ENCODE results near the gene CXCL14.

The CXCL14 gene, protein sequence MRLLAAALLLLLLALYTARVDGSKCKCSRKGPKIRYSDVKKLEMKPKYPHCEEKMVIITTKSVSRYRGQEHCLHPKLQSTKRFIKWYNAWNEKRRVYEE

DNA sequence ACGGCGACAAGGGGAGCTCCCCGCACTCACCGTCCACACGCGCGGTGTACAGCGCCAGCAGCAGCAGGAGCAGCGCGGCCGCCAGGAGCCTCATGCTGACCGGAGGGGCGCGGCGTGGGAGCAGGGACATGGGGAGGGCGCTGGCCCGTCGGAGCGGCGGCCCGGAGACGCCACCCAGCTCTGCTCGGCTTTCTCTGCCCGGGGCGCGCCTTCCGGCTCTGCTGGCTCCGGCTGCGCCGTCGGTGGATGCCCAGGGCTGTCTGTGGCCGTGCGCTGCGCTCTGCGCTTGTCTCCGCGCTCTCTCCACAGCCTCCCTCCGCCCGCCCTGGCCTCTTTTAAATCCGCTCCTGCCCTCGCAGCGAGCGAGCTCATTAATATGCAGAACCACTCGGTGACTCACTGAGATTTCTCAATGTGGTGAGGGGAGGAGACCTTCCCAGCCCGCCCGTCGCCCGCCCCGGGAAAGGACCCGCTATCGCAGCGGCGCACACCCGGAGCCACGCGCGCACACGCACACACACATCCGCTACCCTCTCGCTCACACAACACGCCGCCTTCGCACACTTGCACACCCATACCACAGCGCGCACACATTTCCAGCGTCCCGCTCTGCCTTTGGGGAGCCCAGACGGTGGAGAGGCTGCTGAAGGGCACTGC, at the start of gene CXCL14:
TSS of gene CXCL14 (minus strand) at position 307 of the 657 bp plus-strand sequence. CDS start at position 94, 213 bp downstream.
- TF ChIP-seq JUND (IDR thresholded peaks at IDR 0.05; ENCODE audit: low read depth), result no peak
- DNase-seq (ENCODE audit: low read depth in 1 of 2, low spot score in 1 of 2), result no peak
- in situ Hi-C loops (cut with HindIII; ENCODE audit: low pct_unique_long_range_greater_than_20kb, low sequenced_read_pairs), result no loop called here

DNA sequence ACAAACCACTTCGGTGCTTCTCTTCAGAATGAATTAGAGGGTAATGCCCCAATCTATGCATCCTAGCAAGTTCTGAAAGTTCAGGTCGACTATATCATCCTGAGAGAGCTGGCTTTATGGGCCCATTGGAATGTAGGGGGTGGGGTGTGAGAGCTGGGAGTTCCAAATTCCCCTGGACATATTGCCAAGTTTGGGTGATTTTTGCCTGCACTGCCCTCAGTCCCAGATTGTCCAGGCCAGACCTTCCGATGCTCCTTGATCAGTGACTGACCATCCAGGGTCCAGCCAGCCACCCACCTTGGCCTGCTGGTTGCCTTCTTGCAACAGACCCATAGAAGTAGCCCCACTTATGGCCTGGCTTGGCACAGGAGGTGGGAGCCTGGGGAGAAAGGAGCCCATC, 47.8 kb upstream of the CXCL14 start:
- in situ Hi-C loops (cut with HindIII; ENCODE audit: low pct_unique_long_range_greater_than_20kb, low sequenced_read_pairs), result no loop called here
- TF ChIP-seq JUND (IDR thresholded peaks at IDR 0.05; ENCODE audit: low read depth), result no peak
- peak in 1 of 2 experiments; percentile 45 for DNase-seq (ENCODE audit: low read depth in 1 of 2, low spot score in 1 of 2)

DNA sequence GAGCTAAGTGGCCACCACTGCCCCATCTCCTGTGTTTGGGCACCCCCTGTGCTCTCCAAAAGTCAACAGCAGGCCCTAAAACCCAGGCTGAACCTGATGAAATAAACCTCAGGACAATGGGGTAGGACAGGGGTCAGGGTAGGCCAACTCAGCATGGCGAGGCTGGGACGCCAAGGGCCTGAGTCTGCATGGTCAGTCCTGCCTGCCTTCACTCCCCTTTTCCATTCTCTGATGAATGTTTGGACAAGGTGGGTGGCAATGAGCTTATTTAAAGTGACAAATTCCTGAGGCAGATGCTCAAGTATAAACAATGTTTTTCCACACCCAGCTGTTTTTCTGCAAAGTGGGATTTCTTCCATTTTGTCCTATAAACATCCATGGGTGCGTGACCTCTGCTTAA, 47.2 kb upstream of the CXCL14 start:
- no peak for DNase-seq (ENCODE audit: low read depth in 1 of 2, low spot score in 1 of 2)
- TF ChIP-seq JUND (IDR thresholded peaks at IDR 0.05; ENCODE audit: low read depth), result no peak
- in situ Hi-C loops (cut with HindIII; ENCODE audit: low pct_unique_long_range_greater_than_20kb, low sequenced_read_pairs), result no loop called here

DNA sequence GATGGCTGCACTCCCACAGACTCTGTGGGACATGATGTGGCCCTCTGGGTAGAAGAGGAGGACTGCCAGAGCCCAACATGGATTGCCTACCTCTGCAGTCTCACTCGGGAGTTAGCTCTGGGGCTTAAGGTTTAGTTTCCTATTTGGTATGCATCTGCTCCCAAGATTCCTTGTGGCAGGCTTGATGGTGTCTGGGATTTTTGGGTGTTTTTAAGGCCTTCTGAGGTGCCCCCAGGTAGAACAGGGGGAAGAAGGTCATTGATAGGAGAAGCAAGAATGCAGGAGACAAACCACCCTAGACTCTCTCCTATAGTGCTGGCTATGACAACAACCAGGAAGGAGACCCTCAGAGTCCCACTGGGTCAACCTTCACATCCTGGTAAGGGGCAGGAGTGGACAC, 46.7 kb upstream of the CXCL14 start:
- in situ Hi-C loops (cut with HindIII; ENCODE audit: low pct_unique_long_range_greater_than_20kb, low sequenced_read_pairs), result no loop called here
- no peak for DNase-seq (ENCODE audit: low read depth in 1 of 2, low spot score in 1 of 2)

DNA sequence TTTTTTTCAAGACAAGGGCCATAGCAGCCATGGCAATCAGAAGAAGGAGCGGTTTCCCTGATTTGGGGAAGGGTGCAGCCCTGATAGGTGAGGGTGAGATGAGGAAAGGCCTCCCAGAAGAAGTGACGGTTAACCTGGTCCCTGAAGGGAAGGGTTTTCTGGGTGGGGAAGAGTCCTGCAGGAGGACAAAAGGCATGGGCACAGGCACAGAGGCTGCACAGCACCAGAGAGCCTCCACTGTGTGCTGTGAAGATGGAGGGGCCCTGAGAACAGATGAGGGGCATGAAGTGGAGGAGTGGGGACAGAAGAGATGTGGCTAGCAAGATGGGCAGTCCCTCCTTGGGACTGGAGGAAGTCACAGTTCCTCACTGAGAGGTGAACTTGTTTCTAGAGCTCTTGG, 46.3 kb upstream of the CXCL14 start:
- no peak for TF ChIP-seq JUND (IDR thresholded peaks at IDR 0.05; ENCODE audit: low read depth)
- no peak for DNase-seq (ENCODE audit: low read depth in 1 of 2, low spot score in 1 of 2)

More for the DNA sequence above, 46.7 kb upstream of the CXCL14 start:
- TF ChIP-seq JUND (IDR thresholded peaks at IDR 0.05; ENCODE audit: low read depth), result no peak

DNA sequence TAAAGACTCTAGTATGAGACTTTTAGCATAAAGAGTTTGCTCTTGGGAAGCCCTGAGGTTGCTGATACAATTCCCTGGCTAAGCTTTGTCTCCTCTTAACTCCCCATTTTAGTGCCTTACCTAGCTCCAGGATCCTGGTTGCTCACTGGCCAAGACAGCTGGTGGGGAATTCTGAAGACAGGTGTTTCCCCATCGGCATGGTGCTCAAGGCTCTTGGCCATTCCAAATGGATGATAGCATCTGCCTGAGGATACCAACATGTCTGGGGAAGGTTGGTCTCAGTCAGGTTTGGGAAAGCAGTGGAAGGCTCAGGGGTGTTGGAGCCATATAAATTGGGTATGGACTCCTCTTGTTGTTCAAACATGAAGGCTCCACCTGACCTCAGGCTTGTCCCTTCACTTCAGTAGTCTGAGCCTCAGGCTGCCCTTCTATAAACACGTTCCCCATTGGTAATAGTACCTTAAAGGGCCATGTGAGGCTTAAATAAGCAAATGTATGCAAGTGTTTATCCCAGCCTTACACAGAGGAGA, 44.5 kb upstream of the CXCL14 start:
- no peak for TF ChIP-seq JUND (IDR thresholded peaks at IDR 0.05; ENCODE audit: low read depth)
- in situ Hi-C loops (cut with HindIII; ENCODE audit: low pct_unique_long_range_greater_than_20kb, low sequenced_read_pairs), result no loop called here
- DNase-seq (ENCODE audit: low read depth in 1 of 2, low spot score in 1 of 2), result peak in 1 of 2 experiments; percentile 13

More for the DNA sequence above, 46.3 kb upstream of the CXCL14 start:
- in situ Hi-C loops (cut with HindIII; ENCODE audit: low pct_unique_long_range_greater_than_20kb, low sequenced_read_pairs), result no loop called here

DNA sequence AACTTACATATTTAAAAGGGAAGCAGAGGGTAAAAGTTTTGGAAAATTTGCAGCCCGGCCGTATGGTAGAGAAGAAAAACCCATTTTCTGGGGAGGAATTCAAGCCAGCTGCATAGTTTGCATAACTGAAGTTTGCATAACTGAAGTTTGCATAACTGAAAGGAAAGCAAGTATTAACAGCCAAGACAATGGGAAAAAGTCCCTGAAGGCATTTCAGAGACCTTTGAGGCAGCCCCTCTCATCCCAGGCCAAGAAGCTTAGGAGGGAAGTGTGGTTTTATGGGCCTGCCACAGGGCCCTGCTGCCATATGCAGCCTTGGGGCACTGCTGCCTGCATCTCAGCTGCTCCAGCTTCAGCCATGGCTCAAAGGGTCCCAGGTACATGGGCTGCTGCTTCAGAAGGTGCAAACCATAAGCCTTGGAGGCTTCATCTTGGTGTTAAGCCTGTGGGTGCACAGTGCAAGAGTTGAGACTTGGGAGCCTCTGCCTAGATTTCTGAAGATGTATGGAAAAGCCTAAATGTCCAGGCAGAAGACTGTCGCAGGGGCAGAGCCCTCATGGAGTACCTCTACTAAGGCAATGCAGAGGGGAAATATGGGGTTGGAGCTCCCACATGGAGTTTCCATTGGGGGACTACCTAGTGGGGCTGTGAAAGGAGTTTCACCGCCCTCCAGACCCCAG, 36.9 kb upstream of the CXCL14 start:
- in situ Hi-C loops (cut with HindIII; ENCODE audit: low pct_unique_long_range_greater_than_20kb, low sequenced_read_pairs), result no loop called here
- DNase-seq (ENCODE audit: low read depth in 1 of 2, low spot score in 1 of 2), result no peak
- TF ChIP-seq JUND (IDR thresholded peaks at IDR 0.05; ENCODE audit: low read depth), result no peak

DNA sequence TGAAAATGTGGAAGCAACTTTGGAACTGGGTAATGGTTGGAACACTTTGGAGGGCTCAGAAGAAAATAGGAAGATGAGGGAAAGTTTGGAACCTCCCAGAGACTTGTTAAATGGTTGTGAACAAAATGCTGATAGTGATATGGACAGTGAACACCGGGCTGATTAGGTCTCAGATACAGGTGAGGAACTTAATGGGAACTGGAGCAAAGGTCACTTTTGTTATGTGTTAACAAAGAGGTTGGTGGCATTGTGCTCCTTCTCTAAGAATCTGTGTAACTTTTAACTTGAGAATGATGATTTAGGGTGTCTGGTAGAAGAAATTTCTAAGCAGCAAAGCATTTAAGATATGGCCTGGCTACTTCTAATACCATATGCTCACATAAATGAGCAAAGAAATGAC, 36.4 kb upstream of the CXCL14 start:
- no peak for DNase-seq (ENCODE audit: low read depth in 1 of 2, low spot score in 1 of 2)
- in situ Hi-C loops (cut with HindIII; ENCODE audit: low pct_unique_long_range_greater_than_20kb, low sequenced_read_pairs), result no loop called here
- no peak for TF ChIP-seq JUND (IDR thresholded peaks at IDR 0.05; ENCODE audit: low read depth)

DNA sequence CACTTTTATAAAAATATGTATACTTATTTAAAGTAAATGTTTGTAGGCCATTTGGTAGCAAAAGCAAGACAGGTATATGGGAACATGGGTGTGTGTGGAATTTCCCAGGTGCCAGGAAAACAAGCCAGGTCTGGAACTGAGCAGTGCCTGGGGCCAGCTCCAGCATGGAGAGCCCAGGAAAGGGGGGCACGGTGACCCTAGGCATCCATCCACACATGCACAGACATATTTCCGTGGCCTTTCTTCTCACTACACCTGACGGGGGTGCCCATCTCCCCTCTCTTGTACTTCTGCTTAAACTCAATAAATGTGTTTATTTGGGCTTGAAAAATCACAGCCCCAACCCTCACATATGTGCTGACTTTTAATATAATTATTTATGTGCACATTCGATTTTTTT, 31.2 kb upstream of the CXCL14 start:
- no peak for TF ChIP-seq JUND (IDR thresholded peaks at IDR 0.05; ENCODE audit: low read depth)
- in situ Hi-C loops (cut with HindIII; ENCODE audit: low pct_unique_long_range_greater_than_20kb, low sequenced_read_pairs), result no loop called here
- peak in 1 of 2 experiments; percentile 80 for DNase-seq (ENCODE audit: low read depth in 1 of 2, low spot score in 1 of 2)

DNA sequence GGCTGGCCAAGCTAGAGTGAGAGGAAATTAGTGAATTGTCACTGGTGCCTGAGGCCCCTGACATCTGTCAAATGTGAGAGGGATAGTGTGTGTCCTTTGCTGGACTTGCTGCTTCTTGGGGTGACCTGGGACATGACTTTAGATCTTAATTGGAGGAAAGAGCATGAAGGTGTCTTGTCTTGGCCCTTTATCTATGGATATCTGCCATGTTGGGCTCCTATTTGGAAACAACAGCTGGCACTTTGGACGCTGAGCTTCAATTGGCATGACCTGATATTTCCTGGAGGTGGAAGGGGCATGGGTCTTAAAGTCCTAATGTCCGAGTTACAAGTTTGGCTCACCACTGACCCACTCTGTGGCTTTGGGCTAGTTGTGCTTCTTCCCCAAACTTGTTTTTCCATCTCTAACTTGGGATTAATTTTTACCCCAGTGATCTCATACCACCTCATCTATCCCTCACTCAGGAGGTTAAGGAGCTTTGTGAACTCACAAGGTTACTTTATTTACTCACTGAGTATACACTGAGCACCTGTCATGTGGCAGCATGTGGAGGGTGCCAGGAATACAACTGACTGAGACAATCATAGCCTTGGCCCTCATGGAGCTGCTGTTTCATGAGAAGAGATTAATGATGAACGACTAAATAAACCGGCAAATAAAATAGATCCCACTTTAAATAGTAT, 30.1 kb upstream of the CXCL14 start:
- in situ Hi-C loops (cut with HindIII; ENCODE audit: low pct_unique_long_range_greater_than_20kb, low sequenced_read_pairs), result no loop called here
- no peak for TF ChIP-seq JUND (IDR thresholded peaks at IDR 0.05; ENCODE audit: low read depth)
- peak in 1 of 2 experiments; percentile 51 for DNase-seq (ENCODE audit: low read depth in 1 of 2, low spot score in 1 of 2)

DNA sequence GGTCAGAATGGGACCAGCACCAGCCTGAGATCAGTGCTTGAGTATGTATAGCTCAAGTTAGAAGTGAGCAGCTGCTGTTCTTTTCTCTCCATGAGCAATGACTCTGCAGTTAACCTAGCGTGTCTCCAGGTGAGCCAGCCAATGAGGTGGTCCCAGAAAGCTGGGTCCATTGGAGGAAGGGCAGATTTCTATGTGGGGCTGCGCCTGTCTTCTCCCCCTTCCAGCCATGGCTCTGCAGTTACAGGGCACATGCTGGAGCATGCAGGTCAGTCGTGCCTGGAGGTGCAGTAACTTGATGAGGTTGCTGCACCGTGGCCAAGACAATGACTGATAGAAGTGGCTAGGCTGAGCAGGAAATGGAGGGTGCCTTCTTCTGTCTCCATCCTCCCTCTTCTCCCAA, 29.6 kb upstream of the CXCL14 start:
- in situ Hi-C loops (cut with HindIII; ENCODE audit: low pct_unique_long_range_greater_than_20kb, low sequenced_read_pairs), result no loop called here
- no peak for TF ChIP-seq JUND (IDR thresholded peaks at IDR 0.05; ENCODE audit: low read depth)
- DNase-seq (ENCODE audit: low read depth in 1 of 2, low spot score in 1 of 2), result no peak

DNA sequence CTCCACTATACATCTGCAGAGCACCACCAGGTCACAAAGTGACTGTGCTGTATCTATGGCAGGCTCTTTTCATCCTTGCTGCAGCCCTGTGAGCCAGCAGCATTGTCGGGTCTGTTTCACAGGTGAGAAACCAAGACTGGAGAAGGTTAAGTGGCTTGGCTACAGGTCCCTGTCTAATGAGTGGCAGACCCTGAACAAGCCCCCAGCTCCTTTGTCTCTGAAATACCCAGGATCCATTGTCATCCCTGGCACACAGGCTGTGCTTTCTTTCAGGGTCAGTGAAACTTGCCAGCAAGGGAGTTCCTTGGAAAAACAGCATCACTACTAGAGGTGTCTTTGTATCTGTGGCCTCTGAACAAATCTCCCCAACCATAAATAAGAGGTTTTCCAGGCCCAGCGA, 27.6 kb upstream of the CXCL14 start:
- in situ Hi-C loops (cut with HindIII; ENCODE audit: low pct_unique_long_range_greater_than_20kb, low sequenced_read_pairs), result no loop called here
- no peak for TF ChIP-seq JUND (IDR thresholded peaks at IDR 0.05; ENCODE audit: low read depth)

DNA sequence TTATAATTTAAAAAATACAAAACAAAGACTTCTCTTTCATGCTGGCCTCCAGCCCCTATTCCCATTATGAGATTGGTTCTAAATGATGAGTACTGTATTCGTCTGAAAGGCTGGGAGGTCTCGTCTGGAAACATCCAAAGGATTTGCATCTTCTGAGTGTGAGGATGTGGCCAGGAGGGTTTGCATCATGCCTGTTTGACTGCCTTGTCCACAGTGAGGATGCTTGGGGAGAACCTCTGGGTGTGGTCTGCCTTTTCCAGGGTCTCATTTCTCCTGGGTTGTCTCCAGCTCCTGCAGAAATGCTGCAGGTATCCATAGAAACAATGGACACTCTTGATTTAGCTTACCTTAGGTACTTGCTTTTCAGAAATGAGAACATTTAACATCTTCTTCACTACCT, 26.4 kb upstream of the CXCL14 start:
- in situ Hi-C loops (cut with HindIII; ENCODE audit: low pct_unique_long_range_greater_than_20kb, low sequenced_read_pairs), result no loop called here
- TF ChIP-seq JUND (IDR thresholded peaks at IDR 0.05; ENCODE audit: low read depth), result no peak
- DNase-seq (ENCODE audit: low read depth in 1 of 2, low spot score in 1 of 2), result no peak

More for the DNA sequence above, 27.6 kb upstream of the CXCL14 start:
- DNase-seq (ENCODE audit: low read depth in 1 of 2, low spot score in 1 of 2), result no peak

Measured in T47D (cell line).